Inflammatory macrophage (primary cell): ENCODE results near the gene SGMS1.

Experiments
- DNase-seq, 2 donors: peaks; one replicate each; pipeline ENCODE4 v3.0.0-alpha.2; 2020 to 2022

The SGMS1 gene

DNA sequence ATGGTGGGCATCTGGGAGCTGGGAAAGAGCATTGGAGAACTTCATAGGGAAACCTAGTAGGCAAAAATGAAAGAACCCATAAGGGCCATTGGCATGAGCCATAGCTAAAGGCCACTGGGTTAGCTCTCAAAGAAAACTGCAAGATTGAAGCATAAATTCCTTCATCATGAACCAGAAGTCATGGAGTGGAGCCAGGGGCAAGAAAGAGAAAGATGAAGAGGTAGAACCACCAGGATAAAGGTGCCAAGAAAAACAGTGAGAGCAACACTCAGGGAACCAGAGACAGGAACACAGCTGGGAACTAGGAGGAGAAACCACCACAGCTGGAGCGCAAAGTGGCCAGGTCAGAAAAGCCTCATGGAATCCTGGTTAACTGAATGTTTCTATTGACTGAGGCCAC, 11.5 kb upstream of the SGMS1 start:
- no peak for DNase-seq

DNA sequence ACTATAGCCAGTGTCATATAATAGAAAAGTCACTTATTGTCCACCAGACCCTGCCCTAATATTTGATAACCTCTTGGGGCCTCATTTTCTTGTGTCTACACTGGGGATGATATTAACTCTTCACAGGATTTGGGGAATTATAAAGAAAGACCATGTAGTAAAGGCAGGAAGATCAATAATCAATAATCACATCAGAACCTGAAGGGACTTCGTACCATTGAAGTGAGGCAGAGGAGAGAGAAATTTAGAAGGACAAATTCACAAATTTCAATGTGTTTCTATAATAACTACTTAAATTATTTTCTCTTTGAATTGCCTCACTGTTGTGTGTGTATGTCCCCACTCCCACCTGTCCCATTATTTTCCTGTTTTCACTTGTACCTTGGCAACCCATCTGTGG, 10.7 kb upstream of the SGMS1 start:
- no peak for DNase-seq

DNA sequence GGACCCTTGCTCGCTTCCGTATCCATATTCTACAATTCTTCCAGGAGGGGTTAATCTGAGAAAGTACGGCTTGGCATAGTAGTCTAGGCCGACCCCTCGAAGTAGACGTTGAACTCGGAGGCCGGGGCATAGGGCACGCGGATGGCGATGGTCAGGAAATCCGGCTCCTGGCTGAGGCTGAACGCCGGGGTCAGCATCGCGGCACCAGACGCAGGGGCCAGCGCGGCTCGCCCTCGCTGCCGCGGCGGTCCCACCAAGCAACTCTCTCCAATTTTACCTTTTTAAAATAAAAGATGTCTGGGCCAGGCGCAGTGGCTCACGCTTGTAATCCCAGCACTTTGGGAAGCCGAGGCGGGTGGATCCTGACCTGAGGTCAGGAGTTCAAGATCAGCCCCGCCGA, 7.3 kb upstream of the SGMS1 start:
- no peak for DNase-seq

DNA sequence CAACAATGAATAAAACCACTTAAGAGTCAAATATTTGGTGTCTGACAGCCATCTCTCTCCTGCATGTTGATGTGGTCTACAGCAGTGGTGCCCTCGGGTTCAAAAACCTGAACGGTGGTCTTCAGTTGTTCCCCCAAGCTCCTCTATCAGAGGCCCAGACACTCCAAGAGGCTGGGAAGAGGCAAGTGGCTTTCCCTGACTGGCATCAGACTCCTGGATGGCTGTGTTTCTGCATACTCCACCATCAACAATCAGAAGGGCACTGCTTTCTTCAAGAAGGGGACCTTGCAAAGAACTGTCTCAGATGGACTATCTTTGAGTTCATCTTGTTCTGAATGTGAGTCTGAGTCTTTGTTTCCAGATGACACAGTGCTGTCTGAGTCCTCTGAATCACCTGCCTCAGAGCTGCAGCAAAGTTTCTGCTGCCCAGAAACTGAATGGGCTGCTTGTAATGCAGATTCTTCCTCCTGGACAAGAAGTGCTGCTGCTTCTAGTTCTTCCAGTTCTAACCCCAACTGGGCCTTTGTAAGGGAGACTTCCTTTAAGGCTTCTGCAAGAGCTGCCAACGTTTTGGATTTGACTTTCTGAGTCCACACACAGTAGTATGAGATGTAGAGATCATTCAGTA, 5.9 kb upstream of the SGMS1 start:
- DNase-seq, result no peak

- DNase-seq, result no peak
Measured at GRCh38 chr10:50627896-50628295, 4.1 kb upstream of the SGMS1 start.

GRCh38 chr10:50627443-50627842, 3.7 kb upstream of the SGMS1 start:
- no peak for DNase-seq

GRCh38 chr10:50625649-50626132, 1.9 kb upstream of the SGMS1 start:
- peak; percentile 2 to 28 for DNase-seq

GRCh38 chr10:50624866-50625501, 1.2 kb upstream of the SGMS1 start:
- DNase-seq, result peak; percentile 59 to 67

DNA sequence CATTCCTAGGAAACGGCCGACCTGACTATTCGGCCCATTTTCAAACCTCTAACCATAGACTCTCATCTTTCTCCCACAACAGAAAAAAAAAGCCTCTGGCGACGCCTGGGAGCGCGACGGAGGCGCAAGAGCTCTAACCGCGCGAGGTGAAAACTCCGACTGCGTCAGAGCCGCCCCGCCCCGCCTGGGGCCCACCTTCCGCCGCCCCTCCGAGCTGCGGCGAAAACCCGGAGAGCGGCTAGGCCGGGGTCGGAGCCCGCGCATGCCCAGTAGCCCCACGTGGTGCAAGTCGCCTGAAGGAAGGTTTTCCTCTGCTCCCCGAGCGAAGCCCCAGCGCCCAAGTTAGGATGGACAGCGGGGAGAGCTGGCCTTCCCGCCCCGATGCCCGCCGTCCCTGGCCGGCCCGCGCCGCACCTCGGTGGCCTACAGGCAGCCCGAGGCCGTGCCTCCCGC, 683 bp upstream of the SGMS1 start:
- peak; percentile 96 to 97 for DNase-seq

- peak; percentile 16 to 36 for DNase-seq
Measured at GRCh38 chr10:50622706-50623662, 772 bp downstream of the SGMS1 start.

DNA sequence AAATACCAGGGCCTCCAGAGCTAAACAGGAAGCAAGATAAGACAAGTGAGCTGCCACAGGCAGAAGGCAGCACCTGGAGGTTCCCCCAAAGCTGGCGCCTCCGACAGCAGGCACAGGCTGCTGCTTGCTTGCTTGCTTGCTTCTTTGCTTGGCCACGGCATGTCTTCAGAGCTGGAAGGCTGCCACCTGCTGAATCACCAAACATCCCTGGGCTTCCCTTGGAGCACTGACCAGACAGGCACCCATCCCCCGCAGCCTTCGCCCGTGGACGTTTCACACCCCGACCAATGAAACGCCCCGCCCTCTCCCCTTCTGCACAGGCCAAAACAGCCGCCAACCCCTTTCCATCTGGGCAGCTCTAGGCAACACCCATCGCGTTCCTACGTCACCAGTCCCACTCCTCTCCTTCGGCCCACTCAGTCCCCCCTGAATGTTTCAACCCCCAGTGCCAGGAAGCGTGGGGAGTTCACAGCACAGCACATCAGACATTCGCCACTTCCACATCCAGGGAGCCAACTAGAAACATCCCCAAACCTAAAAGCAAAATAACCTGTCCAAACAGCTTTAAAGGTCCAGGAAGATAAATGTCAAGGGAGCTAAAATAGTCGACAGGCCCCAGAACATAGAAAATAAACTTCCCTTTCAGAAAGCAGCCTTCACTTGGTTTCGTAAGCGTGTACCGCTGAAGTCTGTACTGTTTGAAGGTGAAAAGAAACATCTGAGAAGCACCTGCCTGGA, 1.6 kb downstream of the SGMS1 start:
- DNase-seq, result peak; percentile 70 to 81

GRCh38 chr10:50620899-50621298, 2.9 kb downstream of the SGMS1 start:
- no peak for DNase-seq

DNA sequence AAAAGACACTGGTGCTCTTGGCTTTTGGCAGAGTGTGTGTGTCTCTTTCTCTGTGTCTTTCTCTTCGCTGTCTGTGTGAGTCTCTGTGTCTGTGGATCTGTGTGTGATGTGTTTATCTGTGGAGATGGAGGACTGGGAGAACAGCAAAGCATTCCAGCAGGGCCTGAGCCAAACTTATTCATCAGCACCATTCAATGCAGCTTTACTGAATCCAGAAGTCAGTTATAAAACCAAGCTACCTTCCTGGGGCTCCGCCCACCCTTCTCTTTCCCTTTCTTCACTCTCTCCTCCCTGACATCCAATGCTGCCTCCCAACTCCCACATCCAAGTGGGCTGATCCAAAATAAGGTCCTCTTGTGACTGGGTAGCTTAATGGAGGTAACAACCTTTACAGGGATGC, 3.9 kb downstream of the SGMS1 start:
- DNase-seq, result no peak

- DNase-seq, result no peak
Measured at GRCh38 chr10:50619166-50619565, 4.6 kb downstream of the SGMS1 start.

DNA sequence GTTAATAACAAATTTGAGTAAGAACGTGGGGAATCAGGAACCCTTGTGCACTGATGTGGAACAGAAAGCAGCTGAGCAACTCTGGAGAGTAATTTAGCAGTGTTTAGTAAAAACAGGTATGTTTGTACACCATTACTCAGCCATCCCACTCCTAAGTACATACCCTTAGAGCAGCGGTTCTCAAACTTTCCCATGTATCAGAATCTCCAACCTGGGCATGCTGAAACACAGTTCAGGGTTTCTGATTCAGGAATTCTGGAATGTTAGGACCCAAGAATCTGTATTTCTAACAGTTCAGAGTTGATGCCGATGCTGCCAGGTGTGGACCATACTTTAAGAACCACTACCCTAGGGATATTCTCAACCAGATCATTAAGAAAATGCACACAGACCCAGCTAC, 5.1 kb downstream of the SGMS1 start:
- DNase-seq, result no peak

DNA sequence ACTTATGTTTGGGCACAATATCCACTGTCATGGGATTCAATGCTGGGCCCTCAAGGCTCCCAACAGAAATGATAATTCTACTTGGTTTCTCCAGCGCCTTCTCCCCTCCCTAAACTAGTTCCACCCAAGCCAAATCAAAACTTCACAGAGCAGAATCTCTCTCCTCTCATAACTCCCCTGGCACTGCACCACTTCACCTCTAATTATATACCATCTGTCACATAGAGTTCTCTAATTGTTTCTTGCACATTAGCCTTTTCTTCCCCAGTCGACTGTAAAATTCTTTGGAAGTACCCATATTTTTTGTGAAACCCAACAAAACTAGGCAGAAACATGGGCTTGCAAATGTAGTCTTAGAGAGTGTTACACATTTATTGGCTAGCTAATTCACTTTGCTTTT, 8.1 kb downstream of the SGMS1 start:
- no peak for DNase-seq

GRCh38 chr10:50614444-50615137, 9.2 kb downstream of the SGMS1 start:
- DNase-seq, result no peak

- DNase-seq, result no peak
Measured at GRCh38 chr10:50613726-50614443, 9.9 kb downstream of the SGMS1 start.

GRCh38 chr10:50613150-50613549, 10.6 kb downstream of the SGMS1 start:
- DNase-seq, result no peak

GRCh38 chr10:50610368-50610767, 13.4 kb downstream of the SGMS1 start:
- DNase-seq, result no peak

GRCh38 chr10:50607356-50607925, 16.3 kb downstream of the SGMS1 start:
- no peak for DNase-seq
